Nephron progenitor cell (in vitro differentiated cells): ENCODE measurements around the gene ECHS1.
A peak's percentile ranks its signal among the peaks of the same experiment; 100 is the strongest.

Source experiments
- DNase-seq: peaks from one replicate; pipeline ENCODE4 v3.0.0; 2021
- H3K27ac Mint-ChIP-seq: 2 replicates; pipeline ENCODE4 v1.8.0; 2021; ENCODE audit warnings: mild to moderate bottlenecking, moderate library complexity, mixed read lengths
- H3K27me3 Mint-ChIP-seq: 2 replicates; pipeline ENCODE4 v1.8.0; 2021; ENCODE audit warnings: mild to moderate bottlenecking, low read depth, mixed read lengths; ENCODE audit not compliant: poor library complexity
- H3K36me3 Mint-ChIP-seq: 2 replicates; pipeline ENCODE4 v1.8.0; 2021; ENCODE audit warnings: low read depth, mixed read lengths
- H3K4me1 Mint-ChIP-seq: 2 replicates; pipeline ENCODE4 v1.8.0; 2021; ENCODE audit warnings: mixed read lengths
- H3K4me3 Mint-ChIP-seq: 2 replicates; pipeline ENCODE4 v1.8.0; 2021; ENCODE audit warnings: mild to moderate bottlenecking, moderate library complexity, mixed read lengths
- H3K9me3 Mint-ChIP-seq: 2 replicates; pipeline ENCODE4 v1.8.0; 2021; ENCODE audit warnings: mild to moderate bottlenecking, moderate library complexity, mixed read lengths
- TF ChIP-seq, protein P1 (sequence below): fragments of 200-600 bp; sonication (generic); IDR thresholded peaks from 2 replicates; pipeline ENCODE4 v1.5.0; 2021; ENCODE audit warnings: antibody characterized with exemption

Gene ECHS1

GRCh38 chr10:133334503-133335245 lies 38.5 kb downstream of the ECHS1 start:
- Mint-ChIP-seq H3K4me3 (peak overlapping the region; percentile 76), H3K9me3 (peaks cover 39% of the 10 kb centered on the region), H3K27ac (no peak overlapping the region), H3K36me3 (peaks cover 9% of the 10 kb centered on the region), H3K27me3 (peaks cover 7% of the 10 kb centered on the region), H3K4me1 (no peaks in the 10 kb centered on the region)
- TF ChIP-seq, protein P1, sequence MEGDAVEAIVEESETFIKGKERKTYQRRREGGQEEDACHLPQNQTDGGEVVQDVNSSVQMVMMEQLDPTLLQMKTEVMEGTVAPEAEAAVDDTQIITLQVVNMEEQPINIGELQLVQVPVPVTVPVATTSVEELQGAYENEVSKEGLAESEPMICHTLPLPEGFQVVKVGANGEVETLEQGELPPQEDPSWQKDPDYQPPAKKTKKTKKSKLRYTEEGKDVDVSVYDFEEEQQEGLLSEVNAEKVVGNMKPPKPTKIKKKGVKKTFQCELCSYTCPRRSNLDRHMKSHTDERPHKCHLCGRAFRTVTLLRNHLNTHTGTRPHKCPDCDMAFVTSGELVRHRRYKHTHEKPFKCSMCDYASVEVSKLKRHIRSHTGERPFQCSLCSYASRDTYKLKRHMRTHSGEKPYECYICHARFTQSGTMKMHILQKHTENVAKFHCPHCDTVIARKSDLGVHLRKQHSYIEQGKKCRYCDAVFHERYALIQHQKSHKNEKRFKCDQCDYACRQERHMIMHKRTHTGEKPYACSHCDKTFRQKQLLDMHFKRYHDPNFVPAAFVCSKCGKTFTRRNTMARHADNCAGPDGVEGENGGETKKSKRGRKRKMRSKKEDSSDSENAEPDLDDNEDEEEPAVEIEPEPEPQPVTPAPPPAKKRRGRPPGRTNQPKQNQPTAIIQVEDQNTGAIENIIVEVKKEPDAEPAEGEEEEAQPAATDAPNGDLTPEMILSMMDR = no peak
- DNase-seq = no peak

DNA sequence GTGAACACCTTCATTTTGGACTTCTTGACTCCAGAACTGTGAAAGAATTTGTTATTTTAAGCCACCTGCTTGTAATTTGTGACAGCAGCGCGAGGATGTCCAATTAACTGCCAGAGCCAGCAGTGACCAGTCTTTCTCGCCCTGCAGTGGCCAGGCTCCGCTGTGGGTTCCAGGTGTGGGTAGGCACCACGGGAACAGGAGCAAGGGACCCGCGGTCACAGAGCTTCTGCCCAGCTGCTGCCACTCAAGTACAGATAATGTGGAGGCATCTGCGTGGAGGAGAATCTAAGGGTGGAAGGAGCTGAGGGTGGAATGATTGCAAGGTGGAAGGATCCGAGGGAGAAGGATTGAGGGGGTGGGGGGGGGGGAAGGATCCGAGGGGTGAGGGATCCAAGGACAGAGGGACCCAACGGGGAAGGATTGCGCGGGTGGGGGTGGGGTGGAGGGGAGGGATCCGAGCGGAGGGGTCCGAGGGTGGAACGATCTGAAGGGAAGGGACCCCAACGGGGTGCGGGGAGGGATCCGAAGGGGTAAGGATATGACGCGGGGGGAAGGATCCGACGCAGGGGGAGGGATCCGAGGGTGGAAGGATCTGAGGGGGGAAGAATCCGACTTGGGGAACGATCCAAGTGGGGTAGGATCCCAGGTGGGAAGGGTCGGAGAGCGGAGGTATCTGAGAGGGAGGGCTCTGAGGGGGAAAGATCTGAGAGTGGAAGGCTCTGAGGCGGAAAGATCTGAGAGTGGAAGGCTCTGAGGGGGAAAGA lies 40.0 kb downstream of the ECHS1 start:
- peak overlapping the region; percentile 11 for H3K4me3 Mint-ChIP-seq

DNA sequence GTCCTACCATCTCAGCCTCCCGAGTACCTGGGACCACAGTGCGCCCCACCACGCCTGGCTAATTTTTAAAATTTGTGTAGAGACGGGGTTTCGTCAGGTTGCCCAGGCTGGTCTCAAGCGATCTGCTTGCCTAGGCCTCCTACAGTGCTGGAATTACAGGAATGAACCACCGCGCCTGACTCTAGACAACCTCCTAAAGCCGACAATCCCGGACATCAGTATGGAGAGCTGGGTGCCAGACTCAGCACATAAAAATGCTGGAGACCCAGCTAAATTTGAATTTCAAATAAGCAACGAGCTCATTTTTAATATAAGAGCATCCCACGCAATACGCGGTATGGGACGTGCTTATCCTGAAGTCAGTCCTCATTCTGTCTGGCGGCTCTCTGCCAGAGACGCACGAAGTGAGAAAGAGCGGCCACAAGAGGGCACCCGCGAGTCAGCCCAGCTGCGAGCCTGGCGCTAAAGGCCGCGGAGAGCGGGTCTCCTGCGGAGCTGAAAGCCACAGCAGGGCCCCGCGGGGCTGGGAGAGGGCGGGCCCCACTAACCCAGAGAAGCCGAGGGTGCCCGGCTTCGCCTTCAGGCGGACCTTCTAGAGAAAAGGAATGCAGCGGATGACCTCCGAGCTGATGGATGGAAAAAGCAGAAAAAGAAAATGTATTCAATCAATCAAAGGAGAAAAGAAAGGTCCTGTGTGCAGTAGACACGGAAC lies 43.5 kb downstream of the ECHS1 start:
- Mint-ChIP-seq H3K27ac (no peak overlapping the region), H3K36me3 (peaks cover 9% of the 10 kb centered on the region), H3K9me3 (peaks cover 39% of the 10 kb centered on the region), H3K4me1 (peaks cover 15% of the 10 kb centered on the region), H3K27me3 (peaks cover 57% of the 10 kb centered on the region), H3K4me3 (no peak overlapping the region)
- TF ChIP-seq, protein P1 = peak; percentile 99
- DNase-seq = peak; percentile 94

More for the DNA sequence above, 40.0 kb downstream of the ECHS1 start:
- TF ChIP-seq, protein P1 = no peak
- H3K4me1 Mint-ChIP-seq = no peaks in the 10 kb centered on the region
- no peak overlapping the region for H3K27ac Mint-ChIP-seq
- H3K36me3 Mint-ChIP-seq = peaks cover 9% of the 10 kb centered on the region
- peaks cover 39% of the 10 kb centered on the region for H3K9me3 Mint-ChIP-seq
- H3K27me3 Mint-ChIP-seq = peaks cover 23% of the 10 kb centered on the region
- no peak for DNase-seq

- no peak for DNase-seq
- H3K27me3 Mint-ChIP-seq = peaks cover 59% of the 10 kb centered on the region
- H3K4me3 Mint-ChIP-seq = no peak overlapping the region
- H3K36me3 Mint-ChIP-seq = peaks cover 9% of the 10 kb centered on the region
- H3K9me3 Mint-ChIP-seq = peaks cover 33% of the 10 kb centered on the region
- H3K27ac Mint-ChIP-seq = no peak overlapping the region
- H3K4me1 Mint-ChIP-seq = peaks cover 15% of the 10 kb centered on the region
- TF ChIP-seq, protein P1 = no peak
Observed at GRCh38 chr10:133328358-133329343, 44.5 kb downstream of the ECHS1 start.

- TF ChIP-seq, protein P1 = no peak
- Mint-ChIP-seq H3K4me1 (peaks cover 15% of the 10 kb centered on the region), H3K27ac (no peak overlapping the region), H3K36me3 (peaks cover 9% of the 10 kb centered on the region), H3K4me3 (no peak overlapping the region), H3K9me3 (peaks cover 26% of the 10 kb centered on the region), H3K27me3 (peaks cover 59% of the 10 kb centered on the region)
- DNase-seq = no peak
Observed at GRCh38 chr10:133327651-133328357, 45.4 kb downstream of the ECHS1 start.
